Measurements from ENCODE around the gene RBBP5.

Gene RBBP5

GRCh38 chr1:205122489-205122882 is 708 bp upstream of the RBBP5 start:
- Histone ChIP-seq H3K27me3 (ENCODE audit: control insufficient read depth in 1 of 2, insufficient read depth in 1 of 2, low read length in 2 of 2) (no peaks in the 10 kb centered on the region), H3K79me1 (replicated peaks; ENCODE audit: low read length, poor library complexity, severe bottlenecking) (peaks cover 2% of the 10 kb centered on the region), H3K9me3 (ENCODE audit: control insufficient read depth, low read length) (no peaks in the 10 kb centered on the region), H2BK5ac (ENCODE audit: low read depth, low read length, poor library complexity, severe bottlenecking) (no peak overlapping the region), H2AK5ac (ENCODE audit: low read length, severe bottlenecking) (no peak overlapping the region), H3K4me2 (ENCODE audit: low read length, poor library complexity, severe bottlenecking) (peak overlapping the region; percentile 78), H3K18ac (ENCODE audit: low read depth in 1 of 2, low read length in 2 of 2) (no peak overlapping the region), H3K4me3 (ENCODE audit: insufficient read depth in 1 of 2, low read depth in 1 of 2, low read length in 2 of 2) (peak overlapping the region in 1 of 2 experiments; percentile 97), H4K8ac (ENCODE audit: low read length) (no peak overlapping the region), H3K4me1 (ENCODE audit: control insufficient read depth, insufficient read depth, low read depth, low read length) (peaks cover 4% of the 10 kb centered on the region), H3K9ac (ENCODE audit: low read length) (peak overlapping the region; percentile 93), H2BK15ac (ENCODE audit: low read depth, poor library complexity, severe bottlenecking) (no peak overlapping the region), H2BK120ac (ENCODE audit: low read depth, low read length) (no peak overlapping the region), H3K36me3 (ENCODE audit: control insufficient read depth in 1 of 2, insufficient read depth in 2 of 2, low read depth in 1 of 2, low read length in 2 of 2) (peaks cover 3 to 8% of the 10 kb centered on the region in 2 experiments), H3K23ac (ENCODE audit: low read length in 2 of 2) (no peak overlapping the region), H3K14ac (ENCODE audit: low read length in 2 of 2) (no peak overlapping the region), H3K27ac (ENCODE audit: low read length, poor library complexity, severe bottlenecking) (peak overlapping the region; percentile 32), H4K91ac (ENCODE audit: low read length) (no peak overlapping the region), H3K4ac (ENCODE audit: low read depth in 1 of 2, low read length in 2 of 2) (no peak overlapping the region), H2AFZ (ENCODE audit: low read depth, low read length) (no peak overlapping the region), H2BK12ac (ENCODE audit: low read length in 2 of 2) (no peak overlapping the region)
- no peak for DNase-seq
- 72% methylated on average over 6 of the region's 9 CpGs for WGBS

DNA sequence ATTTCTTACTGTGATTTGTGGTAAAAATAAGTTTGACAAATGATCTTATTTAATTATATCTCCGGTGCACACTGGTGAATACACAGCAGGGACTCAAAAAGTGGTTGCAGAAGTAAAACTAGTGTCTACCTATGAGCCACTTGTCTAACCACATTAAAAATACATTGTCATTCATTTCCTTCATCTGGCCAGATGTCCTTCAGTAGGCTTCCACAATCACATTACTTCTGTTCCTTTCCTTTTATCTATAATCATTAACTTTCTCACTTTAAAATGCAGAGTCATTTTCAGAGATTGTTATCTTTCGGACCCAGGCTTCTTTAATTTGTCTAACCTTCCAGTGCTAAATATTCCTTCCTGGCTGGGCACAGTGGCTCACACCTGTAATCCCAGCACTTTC is 3.0 kb downstream of the RBBP5 start:
- Histone ChIP-seq H4K91ac (ENCODE audit: low read length) (no peak overlapping the region), H3K27me3 (ENCODE audit: control insufficient read depth in 1 of 2, insufficient read depth in 1 of 2, low read length in 2 of 2) (no peaks in the 10 kb centered on the region), H2BK15ac (ENCODE audit: low read depth, poor library complexity, severe bottlenecking) (no peak overlapping the region), H2AK5ac (ENCODE audit: low read length, severe bottlenecking) (no peak overlapping the region), H3K79me1 (replicated peaks; ENCODE audit: low read length, poor library complexity, severe bottlenecking) (peaks cover 6% of the 10 kb centered on the region), H2BK12ac (ENCODE audit: low read length in 2 of 2) (no peak overlapping the region), H3K9ac (ENCODE audit: low read length) (no peak overlapping the region), H3K36me3 (ENCODE audit: control insufficient read depth in 1 of 2, insufficient read depth in 2 of 2, low read depth in 1 of 2, low read length in 2 of 2) (peaks cover 8 to 34% of the 10 kb centered on the region in 2 experiments), H3K4me2 (ENCODE audit: low read length, poor library complexity, severe bottlenecking) (no peak overlapping the region), H3K23ac (ENCODE audit: low read length in 2 of 2) (no peak overlapping the region), H2AFZ (ENCODE audit: low read depth, low read length) (no peak overlapping the region), H2BK120ac (ENCODE audit: low read depth, low read length) (no peak overlapping the region), H3K4me3 (ENCODE audit: insufficient read depth in 1 of 2, low read depth in 1 of 2, low read length in 2 of 2) (no peak overlapping the region), H3K14ac (ENCODE audit: low read length in 2 of 2) (no peak overlapping the region), H2BK5ac (ENCODE audit: low read depth, low read length, poor library complexity, severe bottlenecking) (no peak overlapping the region), H4K8ac (ENCODE audit: low read length) (no peak overlapping the region), H3K4ac (ENCODE audit: low read depth in 1 of 2, low read length in 2 of 2) (no peak overlapping the region), H3K27ac (ENCODE audit: low read length, poor library complexity, severe bottlenecking) (no peak overlapping the region), H3K9me3 (ENCODE audit: control insufficient read depth, low read length) (no peaks in the 10 kb centered on the region), H3K18ac (ENCODE audit: low read depth in 1 of 2, low read length in 2 of 2) (no peak overlapping the region), H3K4me1 (ENCODE audit: control insufficient read depth, insufficient read depth, low read depth, low read length) (peaks cover 4% of the 10 kb centered on the region)
- WGBS = 92% methylated on average over 2 of the region's 2 CpGs
- DNase-seq = no peak

GRCh38 chr1:205111354-205111753 is 10.4 kb downstream of the RBBP5 start:
- H2AFZ ChIP-seq (ENCODE audit: low read depth, low read length) = no peak overlapping the region
- H3K4me2 ChIP-seq (ENCODE audit: low read length, poor library complexity, severe bottlenecking) = no peak overlapping the region
- H2BK15ac ChIP-seq (ENCODE audit: low read depth, poor library complexity, severe bottlenecking) = no peak overlapping the region
- DNase-seq = no peak
- no peak overlapping the region for H4K8ac ChIP-seq (ENCODE audit: low read length)
- H2AK5ac ChIP-seq (ENCODE audit: low read length, severe bottlenecking) = no peak overlapping the region
- H3K36me3 ChIP-seq (ENCODE audit: control insufficient read depth in 1 of 2, insufficient read depth in 2 of 2, low read depth in 1 of 2, low read length in 2 of 2) = peaks cover 8 to 76% of the 10 kb centered on the region in 2 experiments
- no peak overlapping the region for H3K23ac ChIP-seq (ENCODE audit: low read length in 2 of 2)
- H3K4me3 ChIP-seq (ENCODE audit: insufficient read depth in 1 of 2, low read depth in 1 of 2, low read length in 2 of 2) = no peak overlapping the region
- no peak overlapping the region for H3K4ac ChIP-seq (ENCODE audit: low read depth in 1 of 2, low read length in 2 of 2)
- H4K91ac ChIP-seq (ENCODE audit: low read length) = no peak overlapping the region
- no peak overlapping the region for H3K14ac ChIP-seq (ENCODE audit: low read length in 2 of 2)
- H3K27ac ChIP-seq (ENCODE audit: low read length, poor library complexity, severe bottlenecking) = no peak overlapping the region
- H3K79me1 ChIP-seq (replicated peaks; ENCODE audit: low read length, poor library complexity, severe bottlenecking) = peaks cover 21% of the 10 kb centered on the region
- H3K18ac ChIP-seq (ENCODE audit: low read depth in 1 of 2, low read length in 2 of 2) = no peak overlapping the region
- no peaks in the 10 kb centered on the region for H3K27me3 ChIP-seq (ENCODE audit: control insufficient read depth in 1 of 2, insufficient read depth in 1 of 2, low read length in 2 of 2)
- no peak overlapping the region for H3K9ac ChIP-seq (ENCODE audit: low read length)
- no peak overlapping the region for H2BK5ac ChIP-seq (ENCODE audit: low read depth, low read length, poor library complexity, severe bottlenecking)
- no peaks in the 10 kb centered on the region for H3K4me1 ChIP-seq (ENCODE audit: control insufficient read depth, insufficient read depth, low read depth, low read length)
- no peak overlapping the region for H2BK120ac ChIP-seq (ENCODE audit: low read depth, low read length)
- H2BK12ac ChIP-seq (ENCODE audit: low read length in 2 of 2) = no peak overlapping the region
- no peaks in the 10 kb centered on the region for H3K9me3 ChIP-seq (ENCODE audit: control insufficient read depth, low read length)

- H2BK120ac ChIP-seq (ENCODE audit: low read depth, low read length) = no peak overlapping the region
- no peak overlapping the region for H2BK5ac ChIP-seq (ENCODE audit: low read depth, low read length, poor library complexity, severe bottlenecking)
- no peaks in the 10 kb centered on the region for H3K27me3 ChIP-seq (ENCODE audit: control insufficient read depth in 1 of 2, insufficient read depth in 1 of 2, low read length in 2 of 2)
- H2AK5ac ChIP-seq (ENCODE audit: low read length, severe bottlenecking) = no peak overlapping the region
- H3K4me1 ChIP-seq (ENCODE audit: control insufficient read depth, insufficient read depth, low read depth, low read length) = no peaks in the 10 kb centered on the region
- peaks cover 11 to 81% of the 10 kb centered on the region in 2 experiments for H3K36me3 ChIP-seq (ENCODE audit: control insufficient read depth in 1 of 2, insufficient read depth in 2 of 2, low read depth in 1 of 2, low read length in 2 of 2)
- no peak overlapping the region for H4K91ac ChIP-seq (ENCODE audit: low read length)
- no peaks in the 10 kb centered on the region for H3K9me3 ChIP-seq (ENCODE audit: control insufficient read depth, low read length)
- H2BK12ac ChIP-seq (ENCODE audit: low read length in 2 of 2) = no peak overlapping the region
- no peak overlapping the region for H3K18ac ChIP-seq (ENCODE audit: low read depth in 1 of 2, low read length in 2 of 2)
- no peak overlapping the region for H3K9ac ChIP-seq (ENCODE audit: low read length)
- peaks cover 28% of the 10 kb centered on the region for H3K79me1 ChIP-seq (replicated peaks; ENCODE audit: low read length, poor library complexity, severe bottlenecking)
- no peak overlapping the region for H4K8ac ChIP-seq (ENCODE audit: low read length)
- H3K23ac ChIP-seq (ENCODE audit: low read length in 2 of 2) = no peak overlapping the region
- H2AFZ ChIP-seq (ENCODE audit: low read depth, low read length) = no peak overlapping the region
- DNase-seq = no peak
- no peak overlapping the region for H3K27ac ChIP-seq (ENCODE audit: low read length, poor library complexity, severe bottlenecking)
- WGBS = 91% methylated on average over 5 of the region's 5 CpGs
- H3K4me3 ChIP-seq (ENCODE audit: insufficient read depth in 1 of 2, low read depth in 1 of 2, low read length in 2 of 2) = no peak overlapping the region
- no peak overlapping the region for H3K4me2 ChIP-seq (ENCODE audit: low read length, poor library complexity, severe bottlenecking)
- no peak overlapping the region for H3K14ac ChIP-seq (ENCODE audit: low read length in 2 of 2)
- no peak overlapping the region for H3K4ac ChIP-seq (ENCODE audit: low read depth in 1 of 2, low read length in 2 of 2)
- H2BK15ac ChIP-seq (ENCODE audit: low read depth, poor library complexity, severe bottlenecking) = no peak overlapping the region
These were observed 12.1 kb downstream of the RBBP5 start for GRCh38 chr1:205109711-205110110.
